GM18499 (cell line): ENCODE measurements around the gene MLST8.
"Not testable (repeated sequence)": the region's sequence is repeated elsewhere in the genome, so short reads cannot be mapped to it uniquely, and the experiment has no call there.

ENCODE experiments used
- ATAC-seq: cut with Tn5 transposase; IDR thresholded peaks from one replicate; pipeline ENCODE4 v1.9.1; 2021; ENCODE audit warnings: moderate number of reproducible peaks; ENCODE audit not compliant: insufficient read depth, unreplicated experiment

MLST8 gene

DNA sequence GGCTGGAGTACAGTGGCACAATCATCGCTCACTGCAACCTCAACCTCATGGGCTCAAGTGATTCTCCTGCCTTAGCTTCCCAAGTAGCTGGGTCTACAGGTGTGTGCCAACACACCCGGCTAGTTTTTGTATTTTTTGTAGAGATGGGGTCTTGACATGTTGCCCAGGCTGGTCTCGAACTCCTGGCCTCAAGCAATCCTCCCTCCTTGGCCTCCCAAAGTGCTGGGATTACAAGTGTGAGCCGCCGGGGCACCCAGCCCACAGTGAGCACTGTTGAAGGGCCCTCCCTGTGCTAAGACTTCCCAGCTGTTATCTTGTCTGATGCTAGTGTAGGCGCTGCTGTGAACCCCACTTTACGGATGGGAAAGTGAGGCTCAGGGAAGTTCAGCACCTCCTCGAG is 16.9 kb upstream of the MLST8 start:
- no peak for ATAC-seq

DNA sequence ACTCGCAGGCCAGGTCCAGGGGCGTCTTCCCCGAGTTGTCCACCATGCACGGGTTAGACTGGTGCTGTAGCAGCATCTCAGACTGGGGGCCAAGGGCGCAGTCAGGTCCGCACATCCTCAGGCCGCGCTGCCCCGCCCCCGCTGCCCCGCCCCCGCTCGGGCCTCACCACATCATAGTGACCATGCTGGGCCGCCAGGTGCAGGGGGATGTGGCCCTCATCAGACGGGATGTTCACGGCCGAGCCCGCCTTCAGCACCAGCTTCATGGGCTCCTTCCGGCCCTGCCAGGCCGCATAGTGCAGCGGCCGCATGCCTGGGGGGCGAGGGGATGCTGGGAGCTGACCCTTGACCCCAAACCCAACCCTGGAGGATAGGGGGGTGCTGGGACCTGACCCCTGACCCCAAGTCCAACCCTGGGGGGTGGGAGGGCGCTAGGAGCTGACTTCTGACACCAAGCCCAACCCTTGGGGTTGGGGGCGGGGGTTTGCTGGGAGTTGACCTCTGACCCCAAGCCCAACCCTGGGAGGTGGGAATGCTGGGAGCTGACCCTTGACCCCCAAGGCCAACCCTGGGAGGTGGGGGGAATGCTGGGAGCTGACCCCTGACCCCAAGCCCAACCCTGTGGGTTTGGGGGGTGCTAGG is 15.9 kb upstream of the MLST8 start:
- no peak for ATAC-seq

DNA sequence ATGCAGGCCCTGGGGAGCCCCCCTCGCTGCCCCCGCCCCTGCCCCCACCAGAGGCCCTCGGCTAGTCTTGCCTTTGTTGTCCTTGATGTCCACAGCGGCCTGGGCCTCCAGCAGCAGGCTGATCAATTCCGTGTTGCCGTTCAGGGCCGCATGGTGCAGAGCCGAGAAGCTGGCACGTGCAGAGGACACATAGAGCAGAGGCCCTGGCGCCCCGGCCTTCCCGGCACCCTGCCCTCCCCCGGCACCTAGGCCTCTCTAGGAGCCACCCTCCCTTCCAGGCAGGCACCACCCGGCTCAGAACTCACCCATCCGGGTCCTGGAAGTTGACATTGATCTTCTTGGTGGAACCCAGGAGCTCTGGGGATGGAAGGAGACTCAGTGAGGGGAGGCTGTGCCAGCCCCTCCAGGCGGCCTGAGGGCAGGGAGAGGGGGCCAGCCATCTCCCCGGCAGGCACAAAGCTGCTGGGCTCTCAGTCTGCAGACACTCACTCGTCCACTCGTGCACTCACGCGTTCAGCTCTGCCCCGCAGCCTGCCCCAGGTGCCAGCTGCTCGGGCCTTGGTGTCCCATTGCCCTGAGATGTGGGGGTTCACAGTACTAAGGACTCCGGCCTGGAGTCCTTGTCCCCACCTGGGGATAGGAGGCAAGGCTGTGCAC is 15.1 kb upstream of the MLST8 start:
- no peak for ATAC-seq

DNA sequence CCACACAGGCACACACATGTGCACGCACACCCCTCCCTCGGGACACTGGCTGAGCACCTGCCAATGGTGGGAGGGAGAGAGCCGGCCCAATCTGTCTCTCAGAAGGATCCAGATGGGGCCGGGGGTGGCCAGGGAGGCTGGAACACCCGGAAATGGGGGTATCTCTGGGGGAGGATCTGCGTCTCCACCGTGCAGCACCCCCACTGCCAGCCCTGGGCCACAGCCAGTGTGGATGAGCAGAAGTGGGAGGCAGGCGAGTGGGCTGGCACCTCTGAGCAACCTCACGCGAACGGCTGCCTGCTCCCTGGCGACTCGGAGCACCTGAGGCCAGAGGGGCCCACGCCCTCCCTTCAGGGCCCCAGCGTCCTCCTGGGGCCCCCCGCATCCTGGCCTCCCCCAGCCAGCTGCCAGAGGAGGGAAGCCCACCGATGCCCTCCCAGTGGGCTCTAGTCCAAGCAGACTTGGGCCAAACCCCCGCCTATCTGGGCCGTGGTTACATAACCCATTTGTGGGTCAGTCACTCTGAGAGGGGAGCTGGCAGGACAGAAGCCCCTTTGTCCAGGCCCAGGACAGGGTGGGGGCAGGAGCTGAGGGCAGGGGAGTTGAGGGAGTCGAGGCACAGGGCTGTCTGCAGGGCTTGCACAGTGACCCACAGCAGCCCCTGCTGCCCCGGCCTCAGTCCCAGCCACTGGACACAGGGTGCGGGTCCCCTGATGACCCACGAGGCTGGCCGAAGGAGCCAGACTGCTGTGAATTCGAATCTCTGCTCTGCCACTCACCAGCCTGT is 14.4 kb upstream of the MLST8 start:
- no peak for ATAC-seq

DNA sequence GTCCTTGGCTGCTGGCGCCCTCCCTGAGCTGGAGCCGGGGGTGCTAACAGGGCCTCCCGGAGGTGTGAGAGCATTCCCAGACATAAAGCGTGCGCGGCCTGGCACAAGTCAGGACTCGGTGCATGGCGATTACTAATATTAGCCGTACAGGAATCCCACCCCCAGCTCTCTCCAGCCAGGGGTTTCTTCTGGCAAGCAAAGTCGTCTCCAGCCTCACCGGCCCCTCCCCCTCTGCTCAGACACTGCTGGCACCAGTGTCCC is 13.9 kb upstream of the MLST8 start:
- no peak for ATAC-seq

DNA sequence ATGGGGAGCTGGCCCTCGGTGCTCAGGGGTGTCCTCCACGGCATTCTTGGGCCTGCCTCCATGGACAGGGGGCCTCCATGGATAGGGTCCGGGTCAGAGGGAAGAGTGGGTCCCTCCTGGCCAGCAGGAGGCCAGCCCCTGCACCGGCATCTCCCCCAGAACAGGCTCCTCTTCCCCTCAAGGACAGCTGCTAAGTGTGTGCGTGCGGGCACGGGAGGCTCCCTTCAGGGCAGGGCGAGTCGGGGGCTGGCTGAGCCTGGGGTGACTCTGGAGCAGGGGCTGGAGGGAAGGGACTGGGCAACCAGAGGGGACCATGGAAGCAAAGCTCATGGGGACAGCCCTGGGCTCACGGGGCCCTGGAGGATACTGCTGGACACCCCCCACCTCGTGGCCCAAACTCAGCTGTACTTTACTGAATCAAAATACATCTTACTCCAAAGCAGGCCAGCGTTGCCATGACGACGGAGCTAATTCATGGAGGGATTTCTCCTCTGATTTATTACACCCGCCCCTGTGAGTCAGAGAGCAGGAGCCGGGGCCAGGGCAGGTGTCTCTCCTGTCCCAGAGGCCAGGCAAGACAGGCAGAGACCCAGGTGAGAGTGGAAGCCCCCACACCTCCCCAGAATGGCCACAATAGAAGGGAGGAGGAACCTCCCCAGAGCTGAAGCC is 11.0 kb upstream of the MLST8 start:
- no peak for ATAC-seq

DNA sequence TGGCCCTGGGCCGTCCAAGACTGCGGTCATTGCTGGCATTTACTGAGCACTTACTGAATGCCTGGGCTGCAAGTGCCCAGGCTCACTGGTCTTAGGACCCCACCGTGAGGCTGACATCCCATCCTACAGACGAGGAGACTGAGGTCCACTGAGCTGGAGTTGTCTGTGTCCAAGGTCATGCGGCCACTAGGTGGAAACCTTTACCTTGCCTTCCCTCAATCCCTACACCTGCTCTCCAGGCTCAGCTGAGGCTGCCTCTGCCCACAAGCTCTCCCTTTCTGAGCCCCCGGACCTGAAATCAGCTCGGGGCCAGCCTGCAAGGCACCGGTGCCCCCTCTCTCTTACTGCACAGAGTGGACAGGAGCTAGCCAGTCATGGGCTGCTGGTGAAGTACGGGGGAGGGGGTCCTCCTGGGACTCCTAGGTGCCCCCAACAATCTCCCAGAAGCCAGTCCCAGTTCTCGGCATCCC is 10.4 kb upstream of the MLST8 start:
- ATAC-seq: no peak

DNA sequence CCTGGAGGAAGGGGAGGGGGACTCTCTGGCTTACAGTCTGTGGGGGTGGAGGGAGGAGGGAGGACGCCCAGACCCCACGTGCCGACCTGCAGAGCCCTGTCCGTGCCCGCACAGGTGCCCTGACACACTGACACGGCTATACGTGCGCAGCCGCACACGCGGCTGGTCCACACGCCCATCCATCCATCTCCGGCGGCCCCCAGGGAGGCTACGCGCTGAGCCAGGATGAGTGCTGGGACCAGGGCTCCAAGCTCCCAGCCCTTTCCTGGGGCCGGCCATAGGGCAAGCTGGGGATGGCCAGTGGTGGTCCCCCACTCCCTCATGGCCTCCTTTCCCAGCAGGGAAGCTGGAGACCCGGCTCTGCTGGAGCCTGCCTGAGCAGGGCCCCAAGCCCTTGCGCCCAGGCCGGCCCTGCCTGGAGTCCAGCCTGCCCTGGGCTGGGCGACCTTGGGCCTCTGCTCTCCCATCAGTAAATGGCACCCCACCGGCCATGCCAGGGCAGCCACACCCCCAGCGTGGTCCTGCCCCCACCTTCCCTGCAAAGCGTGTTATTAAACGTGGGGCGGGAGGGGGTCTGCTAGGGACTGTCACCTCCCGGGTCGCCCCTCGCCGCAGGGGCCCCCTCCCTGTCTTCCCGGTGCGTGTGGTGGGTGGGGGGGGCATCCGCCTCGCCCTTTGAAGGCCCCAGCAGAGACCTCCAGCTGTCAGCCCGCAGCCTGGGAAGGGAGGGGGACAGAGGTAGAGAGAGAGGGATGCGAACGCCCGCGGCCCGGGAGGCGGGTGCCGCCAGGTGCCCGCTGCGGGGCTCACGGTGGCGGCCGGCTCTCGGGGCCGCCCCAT is 9.7 kb upstream of the MLST8 start:
- no peak for ATAC-seq

DNA sequence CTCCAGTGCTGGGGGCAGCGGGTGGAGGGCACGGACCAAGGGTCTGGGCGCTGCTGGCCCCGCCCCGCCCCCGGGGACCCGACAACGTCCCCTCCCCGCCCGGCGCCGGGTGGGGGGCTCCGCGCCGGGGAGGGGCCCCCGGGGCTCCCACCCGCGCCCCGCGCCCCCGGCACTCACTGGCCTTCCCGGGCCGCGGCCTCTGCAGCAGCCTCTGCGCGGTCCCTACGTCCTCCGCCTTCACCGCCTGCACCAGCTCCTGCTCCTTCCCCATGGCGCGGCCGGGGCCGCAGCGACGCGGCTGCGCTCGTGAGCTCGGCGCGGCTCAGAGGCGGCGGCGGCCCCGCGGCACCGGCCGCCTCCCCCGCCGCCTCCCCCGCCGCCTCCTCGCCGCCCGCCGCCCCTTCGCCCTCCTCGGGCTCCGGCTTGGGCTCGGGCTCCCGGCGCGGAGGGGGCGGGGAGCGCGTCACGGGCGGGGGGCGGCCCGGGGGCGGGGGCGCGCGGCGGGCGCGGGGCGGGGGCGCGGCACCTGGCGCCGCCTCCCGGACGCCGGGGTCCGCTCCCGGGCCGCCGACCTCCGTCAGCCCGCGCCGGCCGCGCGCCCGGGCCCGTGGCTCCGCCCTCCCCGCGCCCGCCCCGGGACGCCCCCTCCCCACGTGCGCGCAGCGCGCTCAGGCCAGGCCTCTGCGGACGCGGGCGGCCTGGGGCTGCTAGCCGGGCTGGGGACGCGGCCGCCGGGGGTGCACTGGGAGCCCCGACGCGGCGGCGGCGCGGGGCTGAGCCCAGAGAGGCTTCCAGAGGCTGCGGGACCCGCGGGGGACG is 8.9 kb upstream of the MLST8 start, which contains the start of gene CASKIN1:
TSS of gene CASKIN1 (minus strand) at position 444 of the 819 bp plus-strand sequence. CDS start at position 271, 173 bp downstream.
- ATAC-seq: no peak

DNA sequence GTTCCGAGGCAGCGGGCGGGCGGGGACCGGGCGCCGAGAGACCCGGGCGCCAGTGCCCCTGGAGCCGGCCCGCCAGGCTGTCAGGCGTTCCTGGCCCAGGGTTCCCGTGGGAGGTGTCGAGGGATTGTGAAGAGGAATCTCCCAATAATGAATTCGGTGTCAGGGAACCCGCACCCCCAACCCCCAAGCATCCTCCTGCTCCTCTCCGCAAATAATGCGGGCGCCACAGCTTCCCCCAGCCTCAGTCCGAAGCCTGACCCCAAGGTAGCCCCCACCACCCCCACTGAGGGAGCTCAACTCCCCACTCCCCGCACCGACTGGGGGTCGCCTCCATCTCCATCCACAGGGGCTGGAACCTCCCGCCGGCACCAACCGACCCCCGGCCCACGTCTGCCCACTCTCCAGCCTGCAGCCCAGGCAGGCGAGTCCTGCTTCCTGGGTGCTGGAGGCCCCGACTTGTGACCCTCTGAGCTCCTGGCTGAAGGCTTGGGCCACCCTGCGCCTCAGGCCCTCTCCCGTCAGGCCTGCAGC is 8.2 kb upstream of the MLST8 start:
- no peak for ATAC-seq

DNA sequence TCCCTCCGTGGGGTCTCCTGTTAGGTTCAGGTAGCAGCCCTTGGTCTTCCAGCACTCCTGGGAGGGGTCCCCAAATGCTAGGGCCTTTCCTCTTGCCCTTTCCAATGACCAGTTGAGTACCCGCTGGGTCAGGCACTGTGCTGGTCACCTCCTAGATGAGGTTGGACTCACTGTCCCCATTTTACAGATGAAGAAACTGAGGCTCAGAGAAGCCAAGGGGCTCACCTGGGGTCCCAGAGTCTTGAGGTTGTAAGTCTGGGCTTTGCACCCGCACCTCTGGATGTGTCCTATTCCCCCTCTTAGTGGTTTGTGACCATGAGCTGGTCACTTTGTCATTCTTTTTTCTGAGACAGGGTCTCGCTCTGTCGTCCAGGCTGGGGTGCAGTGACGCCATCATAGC is 7.5 kb upstream of the MLST8 start:
- no peak for ATAC-seq

DNA sequence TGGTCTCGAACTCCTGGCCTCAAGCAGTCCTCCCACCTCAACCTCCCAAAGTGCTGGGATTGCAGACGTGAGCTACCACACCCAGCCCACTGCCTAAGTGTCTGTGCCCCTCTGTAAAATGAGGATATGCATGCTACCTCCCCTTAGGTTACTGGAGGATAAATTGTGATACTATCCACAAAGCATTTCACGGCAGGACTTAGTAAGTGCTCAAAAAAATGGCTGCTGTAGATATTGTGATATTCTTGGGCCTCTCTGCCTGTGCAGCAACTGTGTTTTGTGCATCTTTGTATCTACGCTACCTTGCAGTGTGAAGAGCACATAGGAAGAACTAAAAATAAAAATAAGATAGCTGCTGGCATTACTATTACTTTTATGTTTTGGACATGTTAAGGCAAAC is 7.0 kb upstream of the MLST8 start:
- ATAC-seq: no peak

DNA sequence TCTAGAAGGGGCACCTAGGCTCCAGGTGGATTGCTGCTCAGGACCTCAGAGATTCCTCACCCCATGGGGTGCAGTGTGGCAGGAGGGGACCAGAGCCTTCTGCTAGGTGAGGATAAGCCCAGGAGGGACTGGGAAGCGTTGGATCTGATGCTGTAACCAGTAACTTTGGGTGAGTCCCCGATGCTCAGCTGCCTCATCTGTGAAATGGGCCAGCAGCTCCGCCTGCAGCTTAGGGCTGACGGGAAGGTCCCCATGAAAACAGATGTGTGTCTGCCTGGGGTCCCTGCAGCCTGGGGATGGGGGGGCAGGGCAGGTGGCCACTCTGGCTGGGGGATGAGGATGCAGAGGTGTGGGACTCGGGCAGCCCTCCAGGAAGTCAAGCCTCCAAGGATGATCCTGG is 6.2 kb upstream of the MLST8 start:
- no peak for ATAC-seq

DNA sequence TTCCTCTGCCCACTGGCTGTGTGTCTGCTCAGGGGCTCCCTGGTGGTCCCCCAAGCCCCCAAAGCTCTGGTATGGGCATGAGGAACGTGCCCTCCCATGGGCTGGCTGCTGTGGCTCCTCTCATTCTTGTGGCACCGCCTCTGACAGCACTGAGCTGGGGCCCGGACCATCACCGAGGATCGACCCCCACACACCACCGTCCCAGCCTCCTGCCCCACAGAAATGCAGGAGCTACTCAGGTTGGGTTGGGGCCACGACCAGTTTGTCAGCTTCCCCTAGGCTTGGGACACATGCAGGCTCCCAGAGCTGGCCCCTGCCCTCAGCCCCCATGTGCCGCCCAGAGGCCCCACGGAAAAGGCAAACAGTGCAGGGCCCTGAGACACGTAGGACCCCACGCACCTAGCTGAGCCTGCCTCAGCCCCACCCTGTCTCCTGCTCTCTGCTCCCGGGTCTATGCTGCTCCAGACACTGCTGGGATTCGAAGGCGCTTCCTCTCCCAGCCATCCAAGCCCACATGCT is 5.6 kb upstream of the MLST8 start:
- no peak for ATAC-seq

DNA sequence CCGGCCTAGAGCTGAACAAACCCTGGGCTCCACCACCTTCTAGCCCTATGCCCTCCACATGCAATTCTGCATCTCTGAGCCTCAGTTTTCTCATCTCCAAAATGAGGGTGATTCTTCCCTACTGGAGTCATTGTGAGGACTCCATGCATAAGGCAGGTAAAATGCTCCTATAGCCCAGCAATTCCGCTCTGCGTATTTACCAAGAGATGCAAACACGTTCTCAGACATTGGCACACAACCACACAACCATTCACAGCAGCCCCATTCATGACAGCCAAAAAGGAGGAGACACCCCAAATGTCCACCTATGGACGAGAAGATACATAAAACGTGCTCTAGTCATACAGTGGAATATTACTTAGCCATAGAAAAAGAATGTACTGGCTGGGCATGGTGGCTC is 4.9 kb upstream of the MLST8 start:
- no peak for ATAC-seq

DNA sequence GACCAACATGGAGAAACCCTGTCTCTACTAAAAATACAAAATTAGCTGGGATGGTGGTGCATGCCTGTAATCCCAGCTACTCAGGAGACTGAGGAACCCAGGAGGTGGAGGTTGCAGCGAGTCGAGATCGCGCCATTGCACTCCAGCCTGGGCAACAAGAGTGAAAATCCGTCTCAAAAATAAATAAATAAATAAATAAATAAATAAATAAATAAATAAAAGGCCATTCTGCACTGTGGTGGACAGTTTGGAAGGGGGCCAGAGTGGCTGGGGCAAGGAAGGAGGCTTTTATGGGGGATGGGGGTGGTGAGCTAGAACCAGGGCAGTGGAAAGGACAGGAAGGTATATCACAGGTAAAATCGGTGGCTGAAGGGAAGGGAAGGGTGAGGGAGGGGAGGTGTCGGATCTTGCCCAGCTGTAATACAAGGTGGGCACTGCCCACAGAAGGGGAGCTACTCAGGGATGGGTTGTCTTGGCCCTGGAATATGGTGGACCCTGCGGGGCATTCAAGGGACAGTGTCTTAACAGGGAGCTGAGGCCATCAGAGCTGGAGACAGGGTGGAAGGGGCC is 2.0 kb upstream of the MLST8 start:
- ATAC-seq: not testable (repeated sequence)

DNA sequence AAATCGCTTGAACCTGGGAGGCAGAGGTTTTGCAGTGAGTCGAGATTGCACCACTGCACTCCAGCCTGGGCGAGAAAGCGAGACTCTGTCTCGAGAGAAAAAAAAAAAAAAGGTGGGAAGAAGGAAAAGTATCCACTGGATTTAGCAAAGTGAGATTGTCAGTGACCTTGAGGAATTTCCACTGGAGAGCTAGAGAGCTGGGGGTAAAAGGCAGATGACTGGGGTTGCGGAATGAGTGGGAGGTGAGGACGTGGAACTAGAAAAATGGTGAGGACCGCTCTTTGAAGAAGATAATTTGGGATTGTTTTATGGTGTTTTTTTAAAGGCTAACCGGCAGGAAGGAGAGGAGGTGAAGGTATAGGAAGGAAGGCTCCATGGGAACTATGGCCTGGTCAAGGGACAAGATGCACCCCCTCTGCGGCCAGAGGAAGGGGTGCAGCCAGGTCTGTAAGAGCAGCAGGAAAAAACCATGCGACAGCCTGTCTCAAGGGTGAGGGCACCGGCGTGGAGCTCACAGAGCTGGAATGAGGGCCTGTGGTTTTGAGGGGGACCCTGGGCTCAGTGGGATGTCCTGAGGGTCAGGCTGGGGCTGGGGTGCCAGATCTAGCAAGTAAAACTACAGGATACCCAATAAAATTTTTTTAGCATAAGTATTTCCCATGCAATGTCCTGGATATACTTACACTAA is 694 bp upstream of the MLST8 start:
- ATAC-seq: no peak

DNA sequence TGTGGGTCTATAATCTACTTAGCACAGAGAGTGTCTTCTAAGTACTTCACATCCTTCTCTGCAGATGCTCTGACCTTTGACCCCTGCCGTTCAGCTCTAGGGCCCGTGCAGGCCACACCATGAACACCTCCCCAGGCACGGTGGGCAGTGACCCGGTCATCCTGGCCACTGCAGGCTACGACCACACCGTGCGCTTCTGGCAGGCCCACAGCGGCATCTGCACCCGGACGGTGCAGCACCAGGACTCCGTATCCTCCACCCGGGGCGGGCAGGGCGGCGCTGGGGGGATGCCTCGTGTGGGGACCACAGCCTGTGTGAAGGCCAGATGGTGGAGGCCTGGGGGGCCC is 686 bp downstream of the MLST8 start:
- no peak for ATAC-seq
